GM12873 (cell line): ENCODE data around the gene BANF2.

Experiments used
- CTCF ChIP-seq: IDR thresholded peaks from 2 replicates; pipeline ENCODE4 v1.5.1; 2012; ENCODE audit warnings: low read depth, mild to moderate bottlenecking, moderate library complexity, low read length, control low read depth; ENCODE audit not compliant: insufficient read depth; ENCODE audit errors: missing control alignments

The BANF2 gene

DNA sequence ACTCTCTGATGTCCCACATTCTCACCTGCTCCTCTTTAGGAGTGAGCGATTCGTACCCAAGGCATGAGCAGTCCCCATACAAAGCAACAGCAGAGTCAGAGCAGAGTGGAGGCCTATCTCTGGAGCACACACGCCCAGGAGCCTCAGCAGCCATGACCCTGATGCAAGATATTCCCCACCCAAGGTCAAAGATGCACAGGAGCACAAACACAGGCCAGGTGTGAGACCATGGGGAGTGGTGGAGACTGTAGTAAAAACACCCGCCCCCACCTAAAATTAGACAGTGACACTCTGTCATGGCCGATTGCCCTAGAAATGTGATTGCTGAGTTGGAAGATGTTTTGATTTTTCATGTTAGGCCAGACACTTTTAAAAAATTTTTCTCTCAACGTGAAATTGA lies 39.1 kb upstream of the BANF2 start:
- TF ChIP-seq CTCF = no peak

DNA sequence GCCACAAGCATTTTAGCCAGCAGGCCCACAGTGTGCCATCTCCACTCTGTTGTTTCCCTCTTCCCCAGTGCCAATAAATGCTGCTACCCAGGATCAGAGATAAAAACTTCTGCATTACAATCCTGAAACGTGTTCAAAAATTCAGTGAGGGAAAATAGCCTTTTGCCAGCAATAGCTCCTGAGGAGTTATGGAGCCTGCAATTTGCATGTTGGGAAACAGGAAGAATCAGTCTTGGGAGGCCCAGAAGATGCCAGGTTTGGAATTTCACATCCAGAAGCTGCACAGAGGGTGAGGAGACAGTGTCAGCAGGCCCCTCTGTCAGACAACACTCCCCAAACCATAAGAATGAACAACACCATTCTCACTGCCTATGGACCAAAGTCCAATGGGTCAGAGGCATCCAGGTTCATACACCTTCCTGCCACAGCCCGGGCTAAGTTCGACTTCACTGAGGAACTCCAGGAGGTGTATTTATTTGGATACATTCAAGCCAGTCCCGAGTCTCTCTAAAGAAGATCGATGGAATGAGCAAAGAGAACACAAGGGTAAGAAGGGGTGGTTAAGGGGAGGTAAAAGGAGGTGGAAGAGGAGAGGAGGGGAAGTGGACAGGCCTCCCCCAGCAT lies 38.5 kb upstream of the BANF2 start:
- TF ChIP-seq CTCF = no peak

DNA sequence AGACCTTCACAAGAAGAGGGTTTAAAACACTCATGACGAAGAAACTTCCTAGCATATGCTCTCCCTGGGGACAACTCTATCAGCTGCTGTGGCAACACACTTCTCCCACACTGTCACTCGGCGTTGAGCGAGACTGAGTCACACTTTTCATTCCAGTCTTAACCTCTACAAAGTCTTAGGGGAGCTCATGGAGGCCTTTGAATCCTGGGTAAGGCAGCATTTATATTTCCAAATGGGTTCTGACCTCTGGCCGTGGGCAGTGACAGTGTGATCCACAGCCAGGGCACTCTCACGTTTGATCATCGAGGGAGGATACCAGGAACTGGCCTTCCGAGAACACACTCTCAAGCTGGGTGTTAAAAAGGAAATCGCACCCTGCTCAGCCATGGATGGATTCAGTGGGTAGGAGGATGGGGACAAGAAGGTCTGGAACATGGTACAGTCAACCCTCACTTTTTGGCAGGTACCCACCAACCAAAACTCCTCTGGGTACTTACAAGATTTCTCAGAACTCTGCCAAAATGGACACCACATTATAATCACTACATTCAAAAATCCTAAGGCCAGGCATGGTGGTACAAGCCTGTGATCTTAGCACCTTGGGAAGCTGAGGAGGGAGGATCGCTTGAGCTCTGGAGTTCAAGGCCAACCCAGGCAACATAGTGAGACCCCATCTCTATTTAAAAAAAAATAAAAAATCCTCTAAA lies 37.3 kb upstream of the BANF2 start:
- no peak for TF ChIP-seq CTCF

- no peak for TF ChIP-seq CTCF
Measured at GRCh38 chr20:17663040-17663399, 36.7 kb upstream of the BANF2 start.

GRCh38 chr20:17663486-17663885 lies 36.3 kb upstream of the BANF2 start:
- no peak for TF ChIP-seq CTCF

GRCh38 chr20:17664025-17664633 lies 35.6 kb upstream of the BANF2 start:
- no peak for TF ChIP-seq CTCF

DNA sequence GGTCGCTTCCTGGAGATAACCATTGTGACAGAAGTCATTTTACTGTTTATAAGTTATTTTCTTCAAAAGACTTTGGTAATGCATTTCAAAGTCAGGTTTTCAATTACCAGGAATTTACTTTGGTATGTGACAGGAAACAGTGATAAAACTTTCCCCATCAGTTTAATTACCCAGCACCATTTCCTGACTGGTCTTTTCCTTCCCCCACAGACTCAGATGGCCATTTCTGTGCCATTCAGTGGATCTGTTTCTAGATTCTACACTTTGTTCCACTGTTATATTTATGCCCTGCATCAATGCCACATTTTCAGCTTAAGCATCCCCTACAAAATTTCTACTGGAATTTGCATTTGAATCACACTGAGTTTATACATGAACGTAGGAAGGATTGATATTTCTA lies 34.0 kb upstream of the BANF2 start:
- TF ChIP-seq CTCF = no peak
